NCI-H510A (cell line): Measurements from ENCODE around the gene SRRM4.
"Not testable (repeated sequence)": the region's sequence is repeated elsewhere in the genome, so short reads cannot be mapped to it uniquely, and the experiment has no call there.

Source experiments
- DNase-seq: peaks from one replicate; lab custom pipeline; 2025; lab: John Stamatoyannopoulos, UW

SRRM4 gene, protein sequence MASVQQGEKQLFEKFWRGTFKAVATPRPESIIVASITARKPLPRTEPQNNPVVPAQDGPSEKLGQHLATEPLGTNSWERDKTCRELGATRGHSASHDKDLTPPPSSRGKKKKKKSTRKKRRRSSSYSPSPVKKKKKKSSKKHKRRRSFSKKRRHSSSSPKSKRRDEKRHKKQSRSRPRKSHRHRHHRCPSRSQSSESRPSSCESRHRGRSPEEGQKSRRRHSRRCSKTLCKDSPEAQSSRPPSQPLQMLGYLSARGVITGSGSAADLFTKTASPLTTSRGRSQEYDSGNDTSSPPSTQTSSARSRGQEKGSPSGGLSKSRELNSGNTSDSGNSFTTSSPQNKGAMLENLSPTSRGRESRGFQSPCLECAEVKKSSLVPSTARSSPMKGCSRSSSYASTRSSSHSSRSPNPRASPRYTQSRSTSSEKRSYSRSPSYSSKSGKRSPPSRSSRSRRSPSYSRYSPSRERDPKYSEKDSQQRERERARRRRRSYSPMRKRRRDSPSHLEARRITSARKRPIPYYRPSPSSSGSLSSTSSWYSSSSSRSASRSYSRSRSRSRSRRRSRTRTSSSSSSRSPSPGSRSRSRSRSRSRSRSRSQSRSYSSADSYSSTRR

DNA sequence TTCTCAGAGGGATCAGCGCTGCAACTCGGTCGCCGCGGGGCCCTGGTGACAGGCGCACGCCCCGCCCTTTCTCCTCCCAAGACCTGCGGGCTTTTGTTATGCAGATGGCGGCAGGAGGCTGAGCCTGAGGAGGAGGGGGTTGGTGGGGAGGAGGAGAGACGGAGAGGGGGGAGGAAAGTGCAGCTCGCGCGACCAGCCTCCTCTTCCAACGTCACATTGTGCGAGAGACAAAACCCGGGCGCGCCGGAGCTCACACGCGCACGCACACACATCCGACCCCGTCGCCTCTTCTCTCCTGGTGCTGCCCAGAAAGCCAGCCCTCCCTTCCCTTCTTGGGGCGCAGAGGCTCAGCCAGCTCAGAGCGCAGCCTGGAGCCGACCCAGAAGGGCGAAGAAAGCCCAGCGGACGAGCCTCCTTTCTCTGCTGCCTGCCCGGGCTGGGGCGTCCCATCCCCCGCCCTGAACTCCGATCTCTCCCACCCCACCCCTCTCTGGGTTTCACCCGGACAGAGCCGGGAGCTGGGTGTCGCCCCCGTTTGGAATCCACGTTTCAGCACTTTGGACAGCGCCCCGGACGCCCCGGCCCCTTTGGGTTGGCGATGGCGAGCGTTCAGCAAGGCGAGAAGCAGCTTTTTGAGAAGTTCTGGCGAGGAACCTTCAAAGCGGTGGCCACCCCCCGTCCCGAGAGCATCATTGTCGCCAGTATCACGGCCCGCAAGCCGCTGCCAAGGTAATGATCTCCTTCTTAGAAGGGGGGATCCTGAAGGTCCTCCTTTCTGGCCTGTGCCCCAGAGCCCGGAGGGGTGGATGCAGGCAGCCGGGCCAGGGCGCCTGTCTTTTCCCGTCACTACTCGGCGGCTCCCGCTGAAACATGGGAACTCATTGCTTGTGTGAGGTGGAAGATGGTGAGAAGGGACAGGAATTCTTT lies at the start of gene SRRM4:
Gene SRRM4, plus strand, starts transcription at position 257 of the 927 bp plus-strand sequence. Its CDS starts 342 bp downstream, at position 599.
- peak; percentile 94 for DNase-seq

DNA sequence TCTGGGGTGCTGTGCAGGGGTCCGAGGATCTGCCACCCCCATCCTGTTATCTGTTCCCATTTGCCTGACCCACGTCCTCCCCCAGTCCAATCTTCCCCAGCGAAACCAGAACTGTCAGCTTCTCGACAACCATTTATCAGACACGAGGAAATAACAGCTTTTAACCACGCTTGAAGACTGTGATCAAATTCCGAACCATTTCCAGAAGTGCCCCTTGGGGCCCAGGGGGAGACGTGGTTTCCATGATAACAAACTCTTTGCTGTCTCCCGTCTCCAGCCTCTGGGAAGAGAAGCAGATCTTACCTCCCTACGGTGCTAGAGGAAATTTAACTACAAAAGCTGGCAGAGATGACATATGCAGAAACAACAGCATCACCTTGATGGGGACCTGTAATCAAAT lies 35.1 kb upstream of the SRRM4 start:
- DNase-seq: no peak

DNA sequence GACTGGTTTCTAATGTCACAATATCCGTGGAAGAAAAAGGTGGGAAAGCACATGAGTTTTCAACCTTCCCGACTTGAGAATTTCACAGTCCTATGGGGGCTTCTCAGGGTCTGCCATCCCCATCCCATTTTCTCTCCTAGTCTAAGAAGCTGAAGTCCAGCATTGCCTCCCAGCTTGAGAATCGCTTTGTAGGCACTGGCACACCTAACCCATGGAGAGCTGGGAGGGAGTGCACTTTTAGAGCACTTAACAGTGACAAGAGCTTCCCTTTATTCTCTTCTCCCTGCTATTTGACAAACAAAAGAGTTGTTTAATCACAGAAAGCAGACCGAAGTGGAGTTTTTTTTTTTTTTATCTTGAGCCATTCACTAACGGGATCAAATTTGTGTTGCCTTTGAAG lies 22.8 kb upstream of the SRRM4 start:
- no peak for DNase-seq

DNA sequence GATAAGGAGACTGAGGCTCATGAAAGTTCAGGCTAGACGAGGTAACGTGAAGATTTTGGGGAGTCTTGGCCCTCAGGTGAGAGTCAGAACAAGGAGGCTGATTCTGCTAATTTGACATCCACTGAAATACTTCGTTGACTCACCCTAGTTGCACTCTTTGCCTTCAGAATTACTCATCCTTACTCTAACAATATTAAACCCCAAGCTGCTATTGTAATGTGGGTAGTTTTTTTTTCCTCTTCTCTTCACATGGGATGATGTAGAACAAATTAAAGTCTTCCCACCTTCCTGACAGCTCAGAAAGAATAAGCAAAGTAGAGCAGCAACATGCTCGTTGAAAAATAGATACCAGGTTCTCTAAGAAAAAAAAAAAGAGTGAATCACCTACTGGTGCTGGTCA lies 22.0 kb upstream of the SRRM4 start:
- DNase-seq: no peak

DNA sequence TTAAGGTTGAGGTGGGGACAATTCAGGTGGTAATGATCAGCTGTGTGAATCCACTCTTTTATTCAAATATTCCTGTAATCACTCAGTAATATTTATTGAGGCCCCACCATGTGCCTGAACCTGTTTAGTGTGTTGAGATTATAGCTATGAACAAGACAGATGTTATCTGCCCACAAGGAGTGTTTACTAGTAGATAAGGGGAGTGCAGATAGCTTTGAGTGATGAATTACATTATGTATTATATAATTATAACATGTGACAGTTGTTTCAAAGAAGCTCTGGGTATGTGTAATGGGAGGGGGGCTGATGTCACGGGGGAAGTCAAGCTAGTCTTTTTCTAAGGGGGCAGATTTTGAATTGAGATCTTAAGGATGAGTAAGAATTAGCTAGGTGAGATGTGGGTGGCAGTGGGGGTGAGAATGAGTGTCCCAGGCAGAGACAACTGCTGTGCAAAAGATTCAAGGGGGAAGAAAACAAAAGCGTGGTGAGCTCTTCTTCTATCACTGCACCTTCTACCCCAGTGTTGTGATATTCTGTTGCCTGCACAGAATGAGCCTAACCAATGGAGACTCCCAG lies 21.3 kb upstream of the SRRM4 start:
- DNase-seq: no peak

DNA sequence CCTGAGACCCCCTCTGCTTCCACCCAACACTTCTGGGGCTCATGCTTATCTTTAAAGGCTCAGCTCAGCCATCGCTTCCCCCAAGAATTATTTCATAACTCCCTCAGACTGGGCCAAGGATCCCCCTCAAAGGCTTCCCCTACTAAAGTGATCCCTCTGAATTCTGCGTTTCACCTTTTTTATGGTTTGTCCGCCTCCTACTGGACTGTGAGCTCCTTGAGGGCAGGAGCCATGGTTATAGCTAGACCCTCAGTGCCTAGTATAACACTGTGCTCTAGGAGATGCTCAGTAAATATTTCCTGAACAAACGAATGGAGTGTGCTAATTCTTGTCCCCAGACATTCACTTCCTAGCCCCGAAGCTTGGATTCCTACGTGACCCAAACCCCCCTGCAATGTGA lies 20.5 kb upstream of the SRRM4 start:
- no peak for DNase-seq

DNA sequence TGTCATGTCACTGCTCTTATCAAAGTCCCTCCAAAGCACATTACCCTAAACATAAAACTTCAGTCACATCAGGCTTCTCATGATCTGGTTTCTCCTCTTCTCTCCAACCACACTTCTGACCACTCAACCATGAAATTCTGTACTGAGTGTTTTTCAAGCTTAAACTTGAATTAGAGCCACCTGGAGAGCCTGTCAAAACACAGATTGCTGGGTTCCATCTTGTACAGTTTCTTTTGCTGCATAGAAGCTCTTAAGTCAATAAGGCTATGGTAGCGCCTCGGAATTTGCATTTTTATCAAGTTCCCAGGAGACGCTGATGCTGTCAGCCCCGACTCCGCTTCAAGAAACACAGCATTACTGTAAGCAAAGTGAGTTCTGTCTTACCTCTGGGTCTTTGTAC lies 16.4 kb upstream of the SRRM4 start:
- DNase-seq: peak; percentile 37

DNA sequence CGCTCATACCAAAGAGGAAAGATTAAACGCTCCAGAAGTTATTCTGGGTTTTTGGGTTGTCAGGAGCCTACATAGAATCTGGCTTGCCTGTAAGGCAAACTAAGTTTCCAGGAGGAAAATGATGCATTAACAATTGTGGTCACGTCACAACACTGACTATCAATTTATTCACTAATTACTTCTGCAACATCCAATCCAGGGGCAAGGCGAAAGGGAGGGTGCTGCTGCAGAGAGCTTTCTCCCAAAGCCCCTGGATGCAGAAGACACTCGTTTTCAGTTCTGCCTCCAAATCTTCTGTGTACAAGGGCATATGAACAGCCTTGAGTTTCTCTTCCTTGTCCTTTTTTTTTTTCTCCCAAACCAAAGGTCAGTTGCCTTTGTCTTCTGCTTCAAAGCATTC lies 10.5 kb upstream of the SRRM4 start:
- no peak for DNase-seq

DNA sequence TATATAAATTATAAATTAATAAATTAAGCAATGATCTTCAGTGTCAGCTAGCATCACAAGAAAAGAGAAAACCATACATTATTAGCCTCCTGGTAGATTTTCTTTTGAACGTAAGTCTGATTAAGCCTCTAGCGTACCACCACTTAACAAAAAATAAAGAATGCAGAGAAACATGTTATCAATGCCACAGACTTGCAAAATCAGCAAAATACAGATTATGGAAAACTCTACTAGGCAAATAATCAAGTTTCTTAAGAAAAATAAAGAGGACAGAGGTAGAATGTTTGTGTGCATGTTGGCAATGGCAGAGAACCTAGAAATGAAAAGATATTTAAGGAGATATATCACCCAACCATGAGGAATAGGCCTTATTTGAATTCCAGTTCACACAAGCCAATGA lies 8.4 kb upstream of the SRRM4 start:
- DNase-seq: no peak

DNA sequence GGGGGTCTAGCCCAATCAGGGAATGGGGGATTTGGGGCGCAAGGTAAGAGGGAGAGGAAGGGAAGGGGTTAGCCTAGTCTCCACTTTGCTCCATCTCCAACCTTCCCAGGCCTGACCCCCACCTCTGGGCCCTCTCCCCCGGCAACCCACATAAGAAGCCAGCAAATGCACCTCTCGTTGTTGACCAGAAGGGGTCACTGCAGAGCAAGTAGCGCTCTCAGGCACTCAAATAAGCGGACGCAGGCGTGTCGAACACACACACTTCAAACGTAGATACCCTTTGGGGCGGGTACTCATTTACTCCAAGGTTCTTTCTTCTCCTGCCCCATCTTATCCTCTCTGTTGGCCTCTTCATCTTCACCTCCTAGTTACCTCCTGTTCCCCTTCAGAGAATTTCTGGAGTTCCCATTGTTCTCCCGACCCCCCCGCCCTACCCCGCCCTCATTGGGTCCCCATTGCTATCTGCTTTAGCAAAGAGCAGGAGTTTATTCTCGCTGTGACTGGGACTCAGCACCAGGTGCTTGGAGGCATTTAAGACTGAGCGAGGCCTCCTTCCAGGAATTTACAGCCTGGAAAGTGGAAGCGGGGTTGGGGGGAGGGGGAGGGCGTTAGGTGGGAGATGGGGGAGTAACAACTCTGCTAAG lies 1.5 kb upstream of the SRRM4 start:
- peak; percentile 73 for DNase-seq

DNA sequence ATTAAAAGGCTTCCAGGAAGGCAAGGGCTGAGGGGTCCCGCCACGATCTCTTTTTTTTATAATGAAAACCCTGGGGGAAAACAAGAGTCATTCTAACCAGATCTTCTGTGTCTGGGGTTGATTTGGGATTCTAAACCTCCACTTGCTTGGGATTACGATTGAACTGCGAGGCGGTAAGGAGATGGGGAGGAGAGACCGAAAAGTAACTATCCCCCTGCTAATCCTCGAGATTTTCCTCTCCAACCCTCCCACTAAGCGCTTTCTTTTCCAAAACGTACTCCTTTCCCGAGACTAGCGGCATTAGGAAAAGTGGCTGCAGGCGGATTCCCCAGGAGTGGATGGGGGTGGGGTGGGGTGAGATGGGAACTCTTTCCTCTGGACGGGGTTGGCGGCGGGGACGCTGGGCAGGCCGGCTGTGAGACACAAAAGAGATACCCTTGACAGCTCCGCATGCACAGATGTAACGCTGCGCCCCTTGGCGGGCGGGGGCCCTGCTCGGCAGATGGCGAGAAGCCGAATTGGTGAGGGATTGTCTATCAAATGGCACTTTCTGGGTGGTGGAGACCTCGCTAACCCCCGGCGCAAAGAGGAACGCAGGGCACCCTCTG lies 830 bp upstream of the SRRM4 start:
- DNase-seq: no peak

DNA sequence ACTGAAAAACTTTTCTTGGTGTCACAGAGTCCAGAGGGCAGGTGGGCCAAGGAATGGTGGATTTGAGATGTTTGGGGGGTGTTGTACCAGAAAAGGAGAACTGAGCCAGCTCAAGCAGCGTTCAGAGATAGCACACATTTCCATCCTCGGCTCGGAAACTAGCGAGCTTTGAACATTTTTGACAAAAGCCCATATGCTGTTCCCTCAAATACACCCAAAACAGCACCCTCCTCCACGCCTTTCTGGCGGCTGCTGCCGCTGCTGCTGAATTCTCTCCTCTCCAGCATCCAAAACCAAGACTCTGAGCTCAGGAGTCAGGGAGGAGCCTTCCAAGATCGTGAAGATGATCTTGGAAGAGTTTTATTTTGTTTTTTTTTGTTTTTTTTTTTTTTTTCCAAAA lies 961 bp downstream of the SRRM4 start:
- no peak for DNase-seq

DNA sequence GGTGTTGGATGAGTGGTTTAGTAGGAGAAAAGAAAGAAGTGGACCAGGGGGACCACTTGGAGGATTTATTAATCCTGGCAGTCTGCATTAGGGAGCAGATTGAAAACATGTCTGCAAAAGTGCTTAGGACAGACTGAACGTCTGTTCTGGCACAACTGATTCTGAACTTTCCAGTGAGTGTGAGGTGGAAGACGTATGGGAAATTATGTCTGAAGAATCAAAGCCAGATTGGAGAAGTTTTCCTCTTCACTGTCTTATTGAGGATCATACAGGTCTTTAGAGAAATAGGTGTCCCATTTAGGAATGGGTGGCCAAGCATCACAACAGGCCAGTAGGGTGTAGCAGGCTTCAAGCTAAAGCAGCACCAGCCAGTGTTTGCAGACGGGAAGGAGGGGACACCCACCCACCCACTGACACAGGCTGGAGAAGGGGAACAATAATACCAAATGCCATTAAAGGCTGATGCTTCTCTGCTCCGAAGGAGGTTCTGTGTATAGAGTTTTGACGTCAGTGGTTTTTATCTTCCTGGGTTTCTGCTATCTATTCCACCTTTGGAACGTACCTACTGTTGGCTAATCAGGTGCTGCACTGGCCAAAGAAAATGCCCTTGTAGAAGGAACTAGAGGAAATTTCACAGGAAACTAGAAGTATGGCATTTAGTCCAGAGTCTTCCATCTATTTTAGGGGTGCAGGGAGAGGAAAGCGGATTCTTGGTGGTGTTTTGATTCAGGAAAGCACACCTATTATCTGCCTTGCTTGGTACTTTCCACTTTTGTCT lies 1.8 kb downstream of the SRRM4 start:
- no peak for DNase-seq

DNA sequence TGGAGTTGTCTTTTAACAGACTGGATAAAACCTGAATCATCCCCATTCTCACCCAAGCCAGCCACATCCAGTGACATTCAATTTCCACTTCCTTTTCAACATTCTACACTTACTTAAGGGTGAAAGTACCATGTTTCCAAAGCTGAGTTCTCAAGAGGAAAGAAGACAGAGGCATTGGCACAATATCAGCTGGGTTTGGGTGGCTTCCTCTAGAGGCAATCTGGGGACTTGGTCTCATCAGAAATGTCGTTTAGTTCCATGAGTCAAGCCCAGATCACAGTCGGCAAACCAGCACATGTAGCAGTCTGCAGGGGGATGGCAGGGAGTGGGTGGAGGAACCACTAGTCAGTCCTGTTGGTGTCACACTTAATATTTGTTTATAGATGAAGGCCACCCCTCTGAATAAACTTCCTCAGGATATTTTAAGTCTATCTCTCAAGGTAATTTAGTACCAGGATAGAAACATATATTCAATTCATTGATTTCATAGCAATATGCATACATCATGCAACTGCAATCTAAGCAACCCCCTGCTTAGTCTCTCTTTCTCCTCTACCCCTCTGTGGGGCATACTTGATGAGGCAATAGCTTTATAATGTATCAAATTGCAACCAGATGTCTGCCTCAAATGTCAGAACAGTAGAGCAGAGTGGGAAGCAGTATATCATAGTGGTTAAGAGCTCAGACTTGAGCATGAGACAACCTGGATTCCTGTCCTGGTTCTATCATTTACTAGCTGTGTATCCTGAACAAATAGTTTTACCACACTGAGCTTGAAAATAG lies 3.0 kb downstream of the SRRM4 start:
- DNase-seq: peak; percentile 57

DNA sequence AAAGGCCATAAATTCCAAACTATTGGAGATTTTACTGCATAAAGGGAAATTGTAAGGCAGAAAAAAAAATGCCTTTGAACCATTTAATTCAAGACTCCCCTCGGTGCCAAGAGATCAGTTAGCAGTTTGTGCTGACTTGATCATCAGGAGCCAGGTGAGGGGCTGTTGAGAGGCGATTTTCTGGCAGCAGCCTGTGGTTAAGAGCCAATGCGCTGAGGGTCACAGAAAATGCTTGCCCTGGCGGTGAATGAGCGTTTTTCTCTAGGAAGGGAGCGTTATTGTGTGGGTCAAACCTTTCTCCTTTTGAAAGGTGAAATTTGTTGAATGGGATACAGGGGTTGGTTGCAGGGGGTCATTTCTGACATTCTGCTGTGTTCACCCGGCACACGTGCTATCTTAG lies 4.7 kb downstream of the SRRM4 start:
- DNase-seq: no peak

DNA sequence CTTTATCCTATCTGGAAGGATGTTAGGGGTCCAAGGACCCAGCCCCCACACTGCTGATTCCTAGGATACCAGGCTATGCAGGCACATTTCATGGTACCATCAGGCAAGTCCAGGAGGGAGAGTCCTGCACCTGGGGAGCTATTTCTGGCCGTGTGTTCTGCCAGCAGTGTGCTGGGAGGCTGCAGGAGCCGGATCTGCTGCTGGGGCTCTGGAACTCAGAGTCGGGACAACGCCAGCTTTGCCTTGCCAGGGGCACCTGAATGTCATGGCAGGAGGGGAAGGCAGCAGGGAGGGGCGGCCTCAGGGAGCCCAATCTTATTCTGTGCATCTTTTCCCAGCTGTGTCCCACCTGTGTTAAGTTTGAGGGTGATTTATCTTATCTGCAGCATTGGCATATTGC lies 17.8 kb downstream of the SRRM4 start:
- DNase-seq: no peak

DNA sequence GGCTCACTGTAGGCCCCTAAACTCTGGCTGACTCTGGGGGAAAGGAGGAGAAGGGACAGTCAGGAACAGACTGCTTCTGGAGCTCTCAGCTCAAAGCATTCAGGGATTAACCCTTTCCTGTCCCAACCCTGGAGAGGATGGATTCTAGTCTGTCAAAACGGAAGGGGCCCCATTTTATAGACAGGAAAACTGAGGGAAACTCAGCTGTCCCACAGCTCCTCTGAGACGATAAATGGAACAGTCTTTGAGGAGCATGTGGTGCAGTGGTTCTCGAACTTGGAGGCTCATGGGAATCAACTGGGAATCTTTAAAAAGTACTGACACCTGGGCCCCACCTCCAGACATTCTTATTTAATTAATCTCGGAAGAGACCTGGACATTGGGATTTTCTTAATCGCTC lies 23.7 kb downstream of the SRRM4 start:
- no peak for DNase-seq

DNA sequence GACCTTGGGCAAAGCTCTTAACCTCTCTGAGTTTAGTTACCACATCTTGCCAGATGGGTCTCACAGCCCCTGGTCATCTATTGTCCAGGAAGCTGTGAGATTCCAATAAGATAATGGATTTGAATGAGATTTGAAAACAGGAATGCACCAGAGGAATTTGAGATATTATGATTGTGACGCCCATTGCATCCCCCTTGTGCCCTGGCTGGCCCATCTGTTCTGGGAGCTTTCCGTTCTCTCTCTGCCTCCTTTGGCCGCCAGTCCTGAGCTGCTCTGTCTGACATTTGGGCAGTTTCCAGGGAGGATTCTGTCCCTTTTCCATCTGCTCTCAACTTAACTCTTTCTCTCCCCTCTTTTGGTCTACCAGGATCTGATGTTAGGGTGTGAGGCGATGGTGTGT lies 24.6 kb downstream of the SRRM4 start:
- no peak for DNase-seq

DNA sequence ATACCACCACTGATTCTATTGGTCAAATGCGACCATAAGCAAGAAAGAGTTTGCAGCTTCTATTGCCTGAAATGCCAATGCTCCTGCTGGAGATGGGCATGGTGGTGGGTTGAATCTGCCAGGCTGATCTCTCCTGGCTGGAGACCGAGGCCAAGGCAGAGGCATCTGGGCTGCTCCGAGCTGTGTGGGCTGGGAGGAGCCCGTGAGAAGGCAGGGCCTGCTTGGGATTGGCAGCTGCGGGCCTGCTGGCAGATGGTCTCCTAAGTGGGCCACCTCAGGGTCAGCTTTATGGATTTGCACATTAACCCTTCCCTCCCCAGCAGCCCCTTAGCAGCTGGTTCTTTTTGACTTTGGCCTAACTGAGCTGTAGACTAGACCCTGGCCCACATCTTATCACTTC lies 25.4 kb downstream of the SRRM4 start:
- DNase-seq: peak; percentile 76

DNA sequence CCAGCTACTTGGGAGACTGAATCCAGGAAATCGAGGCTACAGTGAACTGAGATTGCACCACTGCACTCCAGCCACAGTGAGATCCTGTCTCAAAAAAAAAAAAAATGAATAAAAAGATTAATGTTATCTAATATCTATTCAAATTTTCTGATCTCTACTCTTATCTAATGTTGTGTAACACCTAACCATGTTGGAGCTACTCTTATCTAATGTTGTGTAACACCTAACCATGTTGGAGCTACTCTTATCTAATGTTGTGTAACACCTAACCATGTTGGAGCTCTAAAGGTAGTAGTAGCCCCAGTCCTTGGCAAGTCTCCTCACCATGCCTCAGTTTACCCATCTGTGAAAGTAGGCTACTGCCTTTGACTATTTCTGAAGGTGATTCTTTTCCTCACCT lies 26.9 kb downstream of the SRRM4 start:
- not testable (repeated sequence) for DNase-seq
